GM08714 (cell line): ENCODE measurements around the gene PCSK4.
"Not testable (repeated sequence)": the region's sequence is repeated elsewhere in the genome, so short reads cannot be mapped to it uniquely, and the experiment has no call there.

ENCODE experiments used
- H3K4me3 ChIP-seq: fragments of 200-500 bp; sonication (Bioruptor generic); 2 replicates; pipeline ENCODE4 v1.5.1; 2014; ENCODE audit warnings: mild to moderate bottlenecking, low read length, inconsistent platforms
- ZNF274 ChIP-seq: IDR thresholded peaks from 2 replicates; pipeline ENCODE4 v1.6.1; 2012; ENCODE audit warnings: mild to moderate bottlenecking, low read depth, low read length

Gene PCSK4

GRCh38 chr19:1491849-1492170 lies 1.7 kb upstream of the PCSK4 start:
- TF ChIP-seq ZNF274: no peak
- H3K4me3 ChIP-seq: no peak overlapping the region

- no peak for TF ChIP-seq ZNF274
- peak within 1 kb of the TSS; percentile 55; the same call in 1 of the 2 replicates for H3K4me3 ChIP-seq
Observed at GRCh38 chr19:1491114-1491848, 1.1 kb upstream of the PCSK4 start, which contains the start of gene REEP6. TSS of gene REEP6 (plus strand) at chr19:1491181. CDS start at chr19:1491270, 89 bp downstream.

GRCh38 chr19:1489463-1490310 lies 463 bp downstream of the PCSK4 start:
- TF ChIP-seq ZNF274: no peak
- H3K4me3 ChIP-seq: peak overlapping the region; percentile 32; the same call in 1 of the 2 replicates

GRCh38 chr19:1488282-1488601 lies 1.9 kb downstream of the PCSK4 start:
- no peak for TF ChIP-seq ZNF274
- H3K4me3 ChIP-seq: no peak overlapping the region

GRCh38 chr19:1487576-1488281 lies 2.4 kb downstream of the PCSK4 start:
- no peak for TF ChIP-seq ZNF274
- no peak overlapping the region for H3K4me3 ChIP-seq

- TF ChIP-seq ZNF274: no peak
- H3K4me3 ChIP-seq: no peak overlapping the region
Observed at GRCh38 chr19:1486720-1487575, 3.2 kb downstream of the PCSK4 start.

- no peak for TF ChIP-seq ZNF274
Observed at GRCh38 chr19:1483979-1484428, 6.1 kb downstream of the PCSK4 start.

GRCh38 chr19:1483131-1483978 lies 6.8 kb downstream of the PCSK4 start:
- TF ChIP-seq ZNF274: no peak
- H3K4me3 ChIP-seq: no peak overlapping the region

More at GRCh38 chr19:1483979-1484428, 6.1 kb downstream of the PCSK4 start:
- H3K4me3 ChIP-seq: no peak overlapping the region

- no peak overlapping the region for H3K4me3 ChIP-seq
- TF ChIP-seq ZNF274: no peak
Observed at GRCh38 chr19:1482361-1483130, 7.6 kb downstream of the PCSK4 start.

- no peak overlapping the region for H3K4me3 ChIP-seq
- no peak for TF ChIP-seq ZNF274
Observed at GRCh38 chr19:1481893-1482360, 8.2 kb downstream of the PCSK4 start.

- TF ChIP-seq ZNF274: no peak
- no peak overlapping the region for H3K4me3 ChIP-seq
Observed at GRCh38 chr19:1481224-1481892, 8.8 kb downstream of the PCSK4 start.

GRCh38 chr19:1478934-1479707 lies 11.0 kb downstream of the PCSK4 start, which contains the start of gene C19orf25:
TSS of gene C19orf25 (minus strand) at chr19:1479215. CDS start at chr19:1478903, 312 bp downstream.
- peak within 1 kb of the TSS; percentile 85 for H3K4me3 ChIP-seq
- TF ChIP-seq ZNF274: no peak

GRCh38 chr19:1477056-1477455 lies 13.1 kb downstream of the PCSK4 start:
- H3K4me3 ChIP-seq: not testable (repeated sequence)
